Measurements from ENCODE around the gene MBNL3.

Gene MBNL3

DNA sequence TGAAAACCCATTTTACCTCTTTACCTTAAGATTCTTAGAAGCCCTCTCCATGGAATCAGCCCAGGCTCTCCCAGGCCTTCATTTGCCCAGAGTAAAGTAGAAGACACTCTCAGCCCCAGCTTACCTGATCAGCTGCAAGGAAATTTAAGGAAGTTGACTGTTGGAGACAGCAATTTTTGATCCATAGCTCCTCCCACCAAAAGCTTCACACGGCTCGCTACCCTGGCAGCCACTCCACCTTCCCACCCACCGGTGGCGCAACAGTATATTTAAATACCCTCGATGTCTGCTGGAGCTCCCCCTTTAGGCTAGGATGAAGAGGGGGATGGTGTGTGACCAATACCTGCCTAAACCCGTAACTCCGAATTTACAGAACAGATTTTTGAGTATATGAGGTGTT lies 75.4 kb downstream of the MBNL3 start:
- DNase-seq, result no peak

DNA sequence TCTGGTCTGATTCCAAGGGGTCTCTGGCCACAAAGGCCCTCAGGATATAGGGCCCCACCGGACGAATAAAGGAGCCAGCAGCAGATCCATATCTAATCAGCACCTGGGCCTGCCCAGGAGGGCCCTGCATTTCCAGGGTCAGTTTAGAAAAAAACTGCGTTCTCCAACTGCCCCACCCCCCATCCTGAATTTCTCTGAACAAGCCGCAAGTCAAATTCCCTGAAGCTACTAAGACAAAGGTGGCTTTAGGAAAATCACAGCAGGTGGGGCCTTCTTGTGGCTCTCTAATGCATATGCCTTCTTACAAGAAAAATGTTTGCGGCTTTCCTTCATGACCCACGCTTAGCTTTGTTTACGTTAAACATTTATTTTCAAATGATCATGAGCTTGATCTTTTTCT lies 76.6 kb downstream of the MBNL3 start:
- no peak for DNase-seq

DNA sequence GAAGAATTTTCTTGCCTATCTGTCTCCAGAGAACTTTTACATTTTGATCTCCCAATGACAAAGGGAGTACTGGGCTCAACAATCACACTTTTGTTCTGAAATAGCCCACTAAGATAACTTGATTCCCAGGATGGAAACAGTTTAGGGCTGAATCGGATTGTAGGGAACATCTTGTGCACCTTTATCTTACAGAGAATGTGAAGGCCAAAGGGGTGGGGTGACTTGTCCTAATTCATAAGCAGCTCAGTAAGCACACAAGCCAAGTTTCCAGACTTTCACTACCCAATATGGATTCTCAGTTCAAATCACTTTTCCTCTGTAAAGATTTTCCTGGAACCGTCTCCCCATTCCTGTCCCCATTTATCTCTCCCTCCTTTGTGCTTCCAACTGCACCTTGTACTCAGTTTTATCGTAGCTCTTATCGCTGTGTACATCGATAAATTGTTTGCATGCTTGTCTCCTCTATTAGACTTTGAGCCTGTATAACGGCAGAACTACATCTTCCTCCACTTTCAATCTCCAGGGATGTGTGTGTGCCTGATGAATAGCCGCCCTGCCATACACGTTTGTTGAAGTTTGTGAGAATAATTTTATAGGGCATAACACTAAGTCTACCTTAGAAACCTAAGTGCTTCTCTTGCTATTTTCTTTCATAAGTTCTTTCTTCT lies 77.4 kb downstream of the MBNL3 start:
- DNase-seq, result no peak

DNA sequence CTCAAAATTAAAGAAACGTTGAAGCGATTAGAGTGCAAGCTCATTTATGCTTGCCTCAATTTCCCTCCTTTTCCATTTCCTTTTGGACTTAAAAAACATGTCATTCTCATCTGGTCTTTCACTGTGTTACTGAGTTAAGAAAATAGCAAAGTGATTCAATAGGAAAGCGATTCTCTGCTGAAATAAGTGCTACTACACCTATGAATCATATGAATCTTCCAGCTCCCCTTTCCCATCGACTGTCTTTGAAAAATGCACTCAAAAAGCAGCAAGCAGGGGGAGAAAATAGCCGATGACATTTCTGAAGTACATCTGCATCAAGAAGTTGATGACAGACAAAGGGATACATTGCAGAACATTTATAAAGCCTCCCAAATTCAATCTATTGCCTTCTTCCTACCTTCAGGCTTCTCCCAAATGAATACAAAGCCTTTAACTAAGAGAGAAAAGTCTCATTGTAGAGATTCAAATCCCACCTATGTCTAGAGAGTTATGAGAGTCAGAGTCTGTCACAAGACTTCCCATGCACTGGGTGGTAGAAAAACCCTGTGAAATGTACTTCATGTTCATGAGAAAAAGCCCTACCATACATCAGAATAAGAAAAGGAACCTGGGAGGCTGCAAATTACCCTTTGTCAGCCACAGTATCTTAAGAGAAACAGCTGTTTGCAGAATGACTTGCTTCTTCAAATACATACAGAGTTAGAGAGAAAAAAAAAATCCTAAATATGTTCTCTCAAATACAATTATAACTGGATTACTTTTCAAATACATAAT lies 78.9 kb downstream of the MBNL3 start:
- no peak for DNase-seq

DNA sequence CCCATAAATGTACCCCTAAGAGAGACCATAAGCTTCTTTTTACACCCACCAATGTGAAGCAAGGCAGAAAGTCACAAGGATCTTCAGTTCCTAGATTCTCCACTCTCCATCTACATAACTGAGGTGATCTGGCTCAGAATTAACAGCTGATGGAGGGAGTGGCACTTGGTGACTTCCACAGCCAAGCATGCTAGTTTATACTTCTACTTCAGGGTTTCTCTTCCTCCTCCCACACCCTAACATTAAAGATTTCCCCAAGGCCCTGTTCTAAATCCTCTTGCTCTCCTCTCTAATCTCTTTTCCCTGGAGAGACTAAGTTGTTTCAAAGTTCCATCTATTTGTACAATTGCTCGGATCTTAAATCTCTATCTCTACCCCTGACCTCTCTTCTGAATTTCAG lies 81.1 kb downstream of the MBNL3 start:
- DNase-seq, result no peak

DNA sequence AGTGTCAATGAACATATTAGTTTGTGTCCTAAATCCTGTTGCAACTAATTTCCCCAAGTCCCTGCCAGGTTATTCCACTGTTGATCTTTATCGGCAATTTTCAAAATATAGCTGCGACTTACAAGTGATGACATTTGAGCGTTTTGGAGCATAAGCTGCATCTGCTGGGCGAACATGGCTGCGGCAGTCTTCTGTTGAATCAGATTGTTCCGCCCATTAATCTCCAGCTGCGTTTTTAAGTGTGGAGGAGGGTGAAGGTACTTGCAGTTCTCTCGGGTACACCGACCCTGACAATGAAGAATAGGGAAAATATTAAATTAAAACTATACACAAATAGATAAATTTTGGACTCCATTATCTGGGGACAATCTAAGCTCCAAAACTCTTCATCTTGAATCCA lies 82.7 kb downstream of the MBNL3 start:
- no peak for DNase-seq

DNA sequence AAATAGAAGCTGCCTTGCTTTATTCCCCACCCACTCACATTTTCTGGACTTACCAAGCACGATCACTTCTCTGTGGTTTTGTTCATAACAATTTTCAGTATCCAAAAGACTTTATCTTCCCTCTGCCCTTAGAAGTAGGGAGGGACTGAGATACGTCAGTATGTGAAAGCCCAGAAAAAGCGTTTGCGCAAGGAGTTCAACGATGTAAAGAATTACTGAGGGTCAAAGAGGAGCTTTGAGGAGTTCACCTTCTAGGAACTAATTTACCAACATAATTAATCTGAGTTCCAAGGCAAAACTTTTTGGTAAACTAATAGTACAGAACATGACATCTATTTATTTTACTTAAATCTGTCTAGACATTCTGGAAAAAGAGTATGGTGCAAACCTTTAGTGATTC lies 84.6 kb downstream of the MBNL3 start:
- no peak for DNase-seq

DNA sequence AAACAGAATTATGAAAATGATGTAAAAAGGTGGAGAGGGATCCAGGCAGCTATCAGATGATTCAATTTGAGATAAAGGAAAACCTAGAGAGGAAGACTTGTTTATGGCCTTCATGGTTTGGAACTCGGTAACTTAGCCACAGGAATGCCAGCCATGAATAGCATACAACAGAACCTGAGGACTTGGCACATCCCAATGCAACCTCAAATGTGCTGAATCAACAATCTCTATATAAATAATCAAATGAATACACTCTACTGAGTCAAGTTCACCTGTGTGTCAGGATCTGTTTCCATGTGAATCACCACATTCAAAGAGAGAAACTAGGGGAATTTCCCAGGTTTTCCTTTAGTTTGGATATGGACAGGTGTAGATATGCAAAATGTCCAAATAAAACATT lies 86.9 kb downstream of the MBNL3 start:
- DNase-seq, result no peak

DNA sequence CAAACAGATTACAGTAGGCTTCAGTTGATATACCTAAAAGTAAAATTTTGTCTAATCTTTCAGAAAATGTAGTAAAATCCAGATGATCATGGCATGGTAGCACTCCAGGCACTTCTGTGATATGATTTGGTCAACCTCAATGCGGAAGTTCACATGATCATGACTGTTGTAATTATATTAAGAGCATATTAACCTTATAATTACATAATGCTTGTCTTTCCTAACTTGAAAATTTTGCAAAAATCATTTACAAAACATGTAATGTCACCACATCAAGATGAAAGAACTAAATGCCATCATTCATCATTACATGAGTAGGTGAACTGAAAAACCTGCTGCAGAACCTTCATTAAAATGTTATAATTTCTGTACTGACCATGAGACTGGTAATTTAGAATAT lies 88.1 kb downstream of the MBNL3 start:
- DNase-seq, result no peak

DNA sequence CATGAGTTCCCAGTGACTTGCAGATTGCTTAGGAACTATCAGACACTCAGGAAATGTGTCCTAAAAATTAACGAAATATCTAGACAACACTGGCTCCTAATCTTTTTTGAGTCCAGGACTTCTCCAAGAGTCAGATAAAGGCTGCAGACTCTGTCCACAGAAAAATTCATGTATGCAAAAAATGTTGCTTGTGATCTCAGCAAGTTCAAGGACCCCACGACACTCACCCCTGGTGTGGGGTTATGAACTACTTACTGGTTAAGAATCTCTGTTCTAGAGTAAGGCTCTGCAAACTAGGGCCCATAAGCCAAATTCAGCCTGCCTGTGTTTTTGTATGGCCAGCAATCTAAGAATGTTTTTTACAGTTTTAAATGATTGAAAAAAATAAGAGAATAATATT lies 93.2 kb downstream of the MBNL3 start:
- no peak for DNase-seq

DNA sequence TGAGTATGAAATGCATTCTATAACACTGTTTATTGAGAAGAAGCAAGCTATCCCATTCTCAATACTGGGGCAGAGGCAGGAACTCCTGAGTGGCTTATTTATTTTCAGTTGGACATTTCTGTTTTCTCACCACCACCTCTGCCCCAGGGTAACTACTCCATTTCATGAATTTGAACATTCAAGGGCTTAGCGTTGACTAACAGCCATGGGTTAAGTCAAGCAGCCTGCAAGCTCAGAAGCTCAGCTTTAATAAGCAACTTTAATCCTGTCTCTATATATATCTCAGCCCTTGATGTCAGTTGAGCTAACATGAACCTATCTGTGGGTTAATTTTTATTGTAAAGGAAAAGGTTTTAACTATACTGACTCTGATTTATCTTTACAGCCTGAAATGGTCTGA lies 93.8 kb downstream of the MBNL3 start:
- no peak for DNase-seq

DNA sequence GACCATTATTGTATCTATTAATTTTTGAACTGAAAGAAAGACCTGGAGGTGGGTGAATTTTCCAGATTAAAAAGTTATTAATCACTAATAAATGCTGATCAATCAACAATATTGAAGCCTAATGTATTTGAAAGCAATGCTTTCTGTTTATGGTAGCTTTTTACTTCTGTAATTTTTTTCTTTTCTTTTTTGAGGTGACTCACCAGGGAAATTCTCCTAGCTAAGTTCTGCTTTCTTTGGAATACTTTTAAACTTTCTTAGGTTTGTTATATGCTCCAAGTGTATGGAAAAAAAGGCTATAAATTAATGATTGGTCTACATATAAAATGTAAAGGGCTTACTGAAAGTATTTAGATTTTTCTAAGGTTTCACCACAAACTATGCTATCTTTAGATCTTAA lies 94.2 kb downstream of the MBNL3 start:
- DNase-seq, result no peak

DNA sequence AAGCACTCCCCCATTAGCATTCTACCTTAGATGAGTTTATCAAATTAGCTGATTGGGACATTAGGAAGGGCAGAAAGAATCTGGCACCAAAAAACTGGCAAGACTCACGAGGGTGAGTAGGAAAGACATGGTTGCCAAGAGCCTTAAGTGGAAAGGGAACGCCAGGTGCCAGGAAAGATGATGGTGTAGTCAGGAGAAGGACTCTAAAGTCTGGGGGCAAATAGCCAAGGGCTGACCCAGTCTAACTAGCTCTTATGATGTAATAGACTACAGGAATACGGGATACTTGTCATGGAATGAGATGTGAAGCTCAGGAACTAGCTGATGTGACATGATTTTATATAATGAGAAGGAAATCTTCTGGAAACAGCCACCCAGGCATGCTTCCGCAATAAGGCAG lies 94.8 kb downstream of the MBNL3 start:
- DNase-seq, result no peak

DNA sequence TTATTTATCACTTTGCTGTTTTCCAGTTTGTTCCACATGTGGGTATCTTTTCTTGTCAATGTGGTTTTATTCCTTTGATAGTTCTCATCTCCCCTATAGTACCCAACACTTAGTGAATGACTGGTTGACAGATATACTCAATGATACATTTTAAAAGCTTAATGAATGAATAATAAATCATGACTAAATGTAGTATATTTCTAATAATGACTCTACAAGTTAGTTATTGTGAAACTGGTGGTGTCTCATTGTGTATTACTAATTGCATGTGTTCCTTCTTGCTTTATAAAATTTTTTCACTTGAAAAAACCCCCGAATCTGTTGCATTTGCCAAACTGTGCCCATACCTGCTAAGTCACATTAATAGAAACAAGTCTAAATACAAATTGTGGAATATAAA lies 95.4 kb downstream of the MBNL3 start:
- DNase-seq, result no peak

DNA sequence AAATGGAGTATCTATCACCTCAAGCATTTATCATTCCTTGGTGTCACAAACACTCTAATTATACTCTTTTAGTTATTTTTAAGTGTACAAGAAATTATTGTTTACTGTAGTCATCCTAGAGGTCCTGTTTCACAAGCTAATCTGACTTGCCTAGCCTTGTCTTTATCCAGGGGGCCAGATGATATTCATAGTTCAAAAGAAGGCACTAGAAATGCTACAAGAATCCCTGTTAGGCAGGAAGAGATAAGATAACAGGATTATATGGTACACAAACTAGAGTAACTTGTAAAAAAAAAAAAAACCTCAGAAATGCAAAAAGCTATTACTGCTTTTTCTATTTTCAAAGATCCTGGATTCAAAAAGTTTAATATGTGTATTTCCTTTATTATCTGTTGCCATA lies 95.8 kb downstream of the MBNL3 start:
- no peak for DNase-seq

DNA sequence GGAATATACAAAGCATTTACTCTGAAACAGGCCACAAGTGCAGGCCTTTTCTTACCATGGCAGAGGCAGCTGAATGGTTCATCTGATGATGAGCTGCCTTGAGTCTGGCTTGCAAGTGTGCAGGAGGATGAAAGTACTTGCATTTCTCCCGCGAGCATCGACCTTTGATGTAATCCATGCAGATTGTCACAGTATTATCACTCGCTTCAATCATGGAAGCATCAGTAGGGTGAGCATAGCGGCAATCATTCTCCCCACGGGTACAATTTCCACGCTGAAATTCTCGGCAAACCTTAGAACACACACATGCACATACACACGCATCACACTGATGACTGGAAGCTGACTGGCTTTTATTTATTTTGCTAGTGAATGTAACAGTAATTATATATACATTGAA lies 98.0 kb downstream of the MBNL3 start:
- DNase-seq, result no peak

DNA sequence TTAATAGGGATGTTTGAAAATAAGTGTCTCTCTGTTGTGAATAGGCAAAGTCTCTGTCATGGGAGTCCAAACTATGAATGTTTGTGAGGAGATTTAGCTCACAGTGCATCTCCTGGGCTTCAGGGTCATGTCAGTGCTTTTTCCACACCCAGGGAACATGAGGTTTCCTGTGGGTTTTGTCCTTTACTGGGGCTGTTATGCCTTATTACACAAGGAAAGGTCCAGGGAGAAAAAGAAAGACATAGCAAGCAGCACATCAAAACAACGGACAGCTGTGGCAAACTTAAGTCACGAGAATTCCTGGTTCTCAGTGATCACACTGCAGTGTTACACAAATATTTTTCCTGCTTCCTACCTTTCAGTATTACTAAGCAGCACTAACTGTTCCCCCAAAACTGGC lies 99.4 kb downstream of the MBNL3 start:
- DNase-seq, result no peak

DNA sequence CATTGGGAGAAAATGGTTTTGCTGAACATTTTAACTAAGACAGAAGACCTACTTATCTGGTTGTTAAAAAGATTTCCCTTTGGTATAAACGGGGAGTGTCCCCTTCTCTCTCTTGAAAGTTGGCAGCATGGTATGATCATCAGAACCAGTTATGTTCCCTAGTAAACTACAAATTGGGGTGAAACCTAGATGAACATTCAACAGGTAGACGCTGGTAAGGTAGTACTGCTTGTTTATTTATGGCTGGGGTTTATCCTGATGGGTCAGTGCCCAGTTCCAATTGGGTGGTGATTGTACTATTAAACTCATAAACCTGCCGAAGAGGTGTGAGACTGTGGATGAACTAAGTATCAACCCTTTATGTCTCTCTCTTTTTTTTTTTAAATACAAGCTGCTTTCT lies 100.5 kb downstream of the MBNL3 start:
- DNase-seq, result no peak

DNA sequence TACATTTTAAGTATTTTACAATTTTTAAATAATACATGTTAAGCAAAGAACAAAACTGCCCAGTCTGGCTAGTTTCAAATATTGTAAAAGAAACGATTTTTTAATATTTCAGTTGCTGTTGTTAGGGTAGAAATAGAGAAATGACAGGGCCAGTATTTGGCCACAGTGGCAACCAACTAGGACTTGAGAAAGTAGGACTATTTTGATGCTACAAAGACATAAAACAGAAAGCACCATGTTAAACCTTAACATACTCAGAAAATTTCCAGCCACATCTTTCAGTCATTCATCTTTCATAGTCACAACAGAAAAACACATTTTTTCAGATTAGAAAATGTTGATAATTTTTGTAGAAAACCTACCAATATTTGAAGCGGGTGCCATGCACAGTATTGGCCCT lies 104.5 kb downstream of the MBNL3 start:
- no peak for DNase-seq

DNA sequence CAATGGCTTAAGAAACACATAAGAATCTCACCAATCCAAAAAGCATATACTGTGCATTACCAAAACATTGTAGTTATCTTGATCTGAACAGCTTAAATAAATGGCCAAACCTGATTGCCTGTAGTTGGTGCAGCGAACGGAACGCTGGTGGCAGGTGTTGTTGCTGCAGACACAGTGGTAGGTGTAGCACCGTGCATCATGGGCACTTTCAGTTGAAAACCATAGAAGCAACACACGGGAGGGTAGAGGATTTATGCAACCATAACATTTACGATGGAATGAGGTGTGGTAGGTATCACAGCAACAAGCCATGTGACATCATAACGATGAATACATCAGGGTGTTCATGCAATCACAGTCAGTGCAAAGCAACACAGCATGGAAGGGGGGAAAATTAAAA lies 106.8 kb downstream of the MBNL3 start:
- no peak for DNase-seq

DNA sequence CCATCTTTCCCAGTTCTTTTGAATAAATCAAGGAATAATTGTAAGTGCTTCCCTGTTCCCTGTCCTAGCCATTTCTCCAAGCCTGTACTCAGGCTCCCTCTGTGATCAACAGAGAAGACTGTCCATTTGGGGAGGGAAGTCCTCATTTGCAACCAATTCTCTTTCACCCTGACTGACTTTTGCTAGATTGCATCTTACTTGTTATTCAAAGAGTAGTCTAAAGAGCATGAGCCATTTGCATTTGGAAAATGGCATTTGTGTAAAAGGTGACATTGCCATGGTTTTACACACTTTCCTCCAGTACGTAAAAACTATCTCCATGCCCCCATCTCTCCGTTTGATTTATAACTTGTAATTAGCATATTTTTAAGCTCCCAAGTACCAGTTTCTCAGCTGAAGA lies 110.6 kb downstream of the MBNL3 start:
- no peak for DNase-seq

DNA sequence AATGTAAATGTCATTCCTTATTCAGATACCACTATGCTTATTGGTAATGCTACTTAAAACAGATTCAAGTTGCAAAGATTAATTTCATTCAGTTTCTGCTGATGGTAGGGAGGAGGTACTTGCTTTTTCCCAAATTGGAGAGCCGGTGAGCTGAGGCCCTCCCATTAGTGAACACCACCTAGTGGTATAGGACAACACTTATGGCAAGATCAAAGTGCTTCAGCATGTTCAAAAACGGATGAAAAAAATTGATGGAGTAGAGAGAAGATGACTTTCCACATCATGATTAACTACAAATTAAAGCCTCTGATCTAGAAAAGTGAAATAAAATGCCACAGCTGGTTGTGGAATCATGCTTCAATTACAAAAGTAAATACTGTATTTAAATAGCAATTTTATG lies 112.9 kb downstream of the MBNL3 start:
- no peak for DNase-seq

DNA sequence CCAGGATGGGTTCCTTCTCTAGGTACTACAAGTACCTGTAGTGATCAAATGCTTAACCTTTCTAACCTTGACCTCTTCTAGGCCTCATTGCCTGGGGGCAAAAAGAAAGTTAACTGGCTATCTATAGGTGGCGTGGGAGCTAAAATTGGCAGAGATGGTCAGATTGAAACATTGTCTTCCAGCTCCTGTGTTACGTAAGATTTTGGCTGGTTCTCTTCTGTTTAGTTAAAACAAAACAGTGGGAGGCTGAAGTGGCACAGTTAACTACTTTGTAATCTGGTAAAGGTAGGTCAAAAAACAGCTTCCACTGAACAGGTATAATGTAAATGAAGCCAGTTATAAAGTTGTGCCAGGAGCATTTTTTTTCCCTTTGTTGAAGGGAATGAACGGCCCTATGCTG lies 115.2 kb downstream of the MBNL3 start:
- DNase-seq, result no peak

DNA sequence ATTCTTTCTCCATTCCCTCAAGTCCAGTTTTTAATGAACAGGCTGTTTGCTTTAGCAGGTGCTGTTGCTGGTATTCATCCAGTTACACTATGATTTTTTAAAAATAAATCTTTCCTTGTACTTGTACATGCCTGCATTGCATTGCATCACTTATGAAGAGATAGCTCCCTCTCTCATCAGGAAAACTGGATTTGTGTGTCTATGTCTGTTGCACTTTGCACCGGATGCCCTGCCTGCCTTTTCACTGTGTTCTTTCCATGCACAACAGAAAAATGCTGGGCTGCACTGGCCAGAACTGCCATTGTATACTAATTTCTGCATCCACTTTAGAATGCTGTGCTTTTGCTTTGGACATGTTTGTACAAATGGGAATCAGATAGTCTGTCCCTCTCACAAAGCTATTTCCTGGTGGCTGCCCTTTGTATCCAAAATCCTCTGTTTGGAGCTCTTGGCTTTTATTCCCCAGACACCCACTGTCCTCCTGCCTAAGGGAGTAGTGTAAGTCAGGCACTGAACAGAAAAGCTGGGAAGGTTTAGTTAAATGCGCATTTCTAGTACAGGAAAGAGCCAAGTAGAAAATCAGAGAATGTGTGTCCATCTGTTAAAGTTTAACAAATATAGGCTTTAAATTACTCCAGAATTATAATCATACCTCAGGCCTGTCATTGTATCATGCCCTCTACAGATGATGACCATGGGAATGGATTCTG lies 119.1 kb downstream of the MBNL3 start:
- no peak for DNase-seq
